CD4-positive, alpha-beta T cell (primary cell): Measurements from ENCODE around the gene SPR. TPM values are rescaled to one million over a fixed set of nuclear protein-coding genes. Genes with fewer than 3 reads are reported as not detected.

Experiments
- ATAC-seq: fragments of 200-7000 bp; cut with Tn5 transposase; one replicate; pipeline ENCODE4 v1.10.0; 2022; ENCODE audit warnings: mild to moderate bottlenecking; ENCODE audit not compliant: poor library complexity
- CTCF ChIA-PET: fragments of 350-600 bp; sonication (Branson Sonifier 250); formaldehyde crosslinking; loops from one replicate; lab custom pipeline; 2021; ENCODE audit warnings: antibody characterized with exemption, inconsistent platforms; lab: Charles Lee
- POLR2A ChIA-PET: fragments of 350-600 bp; sonication (Branson Sonifier 250); formaldehyde crosslinking; loops from one replicate; lab custom pipeline; 2021; ENCODE audit warnings: antibody characterized with exemption, inconsistent platforms; lab: Charles Lee
- DNase-seq, 14 experiments: peaks; one replicate each; pipeline ENCODE4 v3.0.0-alpha.2; 2013 to 2020; ENCODE audit warnings: mixed read lengths in 2 of 14
- H3K27ac ChIP-seq, 2 donors: one replicate each; pipeline versions ENCODE4 v1.5.1 to v1.7.0; 2013; ENCODE audit warnings: low read length in 2 of 2, low read depth in 1 of 2, mild to moderate bottlenecking in 1 of 2
- H3K27me3 ChIP-seq, 2 experiments: 1 replicate in 1 of 2; 2 replicates in 1 of 2; pipeline versions ENCODE4 v1.6.1 to v1.7.0; 2013; ENCODE audit warnings: low read length in 2 of 2, control low read depth in 1 of 2, mild to moderate bottlenecking in 1 of 2, moderate library complexity in 1 of 2; ENCODE audit not compliant: insufficient read depth in 2 of 2, control insufficient read depth in 1 of 2
- H3K36me3 ChIP-seq: one replicate; pipeline ENCODE4 v1.6.1; 2013; ENCODE audit warnings: low read length, control low read depth; ENCODE audit not compliant: insufficient read depth
- H3K4me1 ChIP-seq: one replicate; pipeline ENCODE4 v1.6.1; 2013; ENCODE audit warnings: low read length, control low read depth; ENCODE audit not compliant: insufficient read depth
- H3K4me3 ChIP-seq: one replicate; pipeline ENCODE4 v1.5.1; 2013; ENCODE audit warnings: mild to moderate bottlenecking, low read length, moderate library complexity
- H3K9me3 ChIP-seq, 2 experiments: 1 replicate in 1 of 2; 2 replicates in 1 of 2; pipeline versions ENCODE4 v1.6.1 to v1.7.0; 2013; ENCODE audit warnings: low read length in 2 of 2, mild to moderate bottlenecking in 2 of 2, control low read depth in 1 of 2, moderate library complexity in 1 of 2; ENCODE audit not compliant: control insufficient read depth in 1 of 2, insufficient read depth in 1 of 2
- H3K27ac Mint-ChIP-seq: one replicate; pipeline ENCODE4 v1.8.0; 2020; ENCODE audit warnings: mixed read lengths
- H3K27me3 Mint-ChIP-seq: one replicate; pipeline ENCODE4 v1.8.0; 2021; ENCODE audit warnings: mixed read lengths
- H3K36me3 Mint-ChIP-seq: one replicate; pipeline ENCODE4 v1.8.0; 2021; ENCODE audit warnings: low read depth, mixed read lengths
- H3K4me1 Mint-ChIP-seq: one replicate; pipeline ENCODE4 v1.8.0; 2021; ENCODE audit warnings: low read depth, mixed read lengths
- H3K4me3 Mint-ChIP-seq: one replicate; pipeline ENCODE4 v1.8.0; 2020; ENCODE audit warnings: mild to moderate bottlenecking, mixed read lengths
- H3K9me3 Mint-ChIP-seq: one replicate; pipeline ENCODE4 v1.8.0; 2020; ENCODE audit warnings: mixed read lengths
- CTCF ChIP-seq: fragments of 200-600 bp; IDR thresholded peaks from one replicate; pipeline ENCODE4 v1.8.0; 2022; ENCODE audit warnings: antibody characterized with exemption, mild to moderate bottlenecking
- intact Hi-C, 2 experiments: fragments of 100-400 bp; cut with DNase I in 1 of 2; cut with micrococcal nuclease in 1 of 2; formaldehyde crosslinking; loops; one replicate each; pipeline versions ENCODE4 v1.15.1 to v1.9.0; 2023 to 2025; cut with DNase I, micrococcal nuclease
- total RNA-seq, 174 experiments: library from RNA in 2 of 174; stranded (reverse) in 2 of 174; gene quantifications; one replicate each; pipeline ENCODE4 v1.2.3 and lab custom pipeline; 2021 to 2026

The SPR gene
- total RNA-seq, 2 experiments from 2014 or later, result not detected

DNA sequence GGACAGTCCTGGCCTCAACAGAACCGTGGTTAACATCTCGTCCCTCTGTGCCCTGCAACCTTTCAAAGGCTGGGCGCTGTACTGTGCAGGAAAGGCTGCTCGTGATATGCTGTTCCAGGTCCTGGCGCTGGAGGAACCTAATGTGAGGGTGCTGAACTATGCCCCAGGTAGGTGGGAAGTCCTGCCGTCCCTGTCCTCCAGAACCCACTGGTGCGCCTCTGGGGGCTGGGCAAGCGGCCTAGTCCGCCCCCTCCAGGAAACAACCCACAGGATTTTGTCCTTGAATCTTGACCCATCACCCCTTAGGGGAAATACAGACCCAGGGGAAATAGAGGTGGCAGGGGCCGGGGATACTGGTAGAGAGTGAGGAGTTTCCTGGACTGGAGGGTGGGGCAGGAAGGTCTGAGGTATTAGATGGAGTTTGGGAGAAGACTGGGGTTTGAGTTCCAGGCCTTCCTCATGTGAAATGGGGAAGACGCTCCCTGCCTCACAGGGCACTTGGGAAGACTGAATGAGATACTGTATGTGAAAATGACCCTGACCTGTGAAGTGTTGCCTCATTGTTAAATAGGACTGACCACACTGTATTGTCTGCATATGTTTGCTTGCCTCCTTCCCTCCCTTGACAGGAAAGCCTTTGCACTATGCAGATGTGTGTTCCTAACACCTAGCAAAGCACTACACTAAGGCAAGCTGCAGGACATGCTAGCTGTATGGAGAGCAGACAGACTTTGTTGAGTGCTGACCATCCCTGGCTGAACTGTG lies 1.4 kb downstream of the SPR start:
- Histone ChIP-seq H3K27me3 (peaks cover 58 to 76% of the 10 kb centered on the region in 2 experiments), H3K4me1 (peaks cover 12% of the 10 kb centered on the region), H3K36me3 (no peaks in the 10 kb centered on the region), H3K4me3 (no peak overlapping the region), H3K27ac (no peak overlapping the region), H3K9me3 (no peaks in the 10 kb centered on the region)
- TF ChIP-seq CTCF, result no peak
- POLR2A ChIA-PET, result no interaction called here
- DNase-seq (no peak), ATAC-seq (no peak)
- Mint-ChIP-seq H3K36me3 (no peaks in the 10 kb centered on the region), H3K27me3 (peaks cover 85% of the 10 kb centered on the region), H3K9me3 (no peaks in the 10 kb centered on the region), H3K27ac (no peak overlapping the region), H3K4me3 (peak overlapping the region; percentile 52), H3K4me1 (peaks cover 7% of the 10 kb centered on the region)
- CTCF ChIA-PET, result no interaction called here
- intact Hi-C loops, result no loop called here

- no peak overlapping the region for H3K27ac Mint-ChIP-seq
- no peak for TF ChIP-seq CTCF
- no peaks in the 10 kb centered on the region for H3K36me3 Mint-ChIP-seq
These were observed 2.8 kb downstream of the SPR start for GRCh38 chr2:72889991-72890390.

GRCh38 chr2:72891091-72891818 lies 4.0 kb downstream of the SPR start:
- Histone ChIP-seq H3K27ac (no peak overlapping the region), H3K4me3 (no peak overlapping the region), H3K4me1 (peaks cover 12% of the 10 kb centered on the region), H3K36me3 (no peaks in the 10 kb centered on the region), H3K9me3 (peaks cover 0 to 4% of the 10 kb centered on the region in 2 experiments), H3K27me3 (peaks cover 57 to 69% of the 10 kb centered on the region in 2 experiments)
- Mint-ChIP-seq H3K27me3 (peaks cover 88% of the 10 kb centered on the region), H3K9me3 (no peaks in the 10 kb centered on the region), H3K27ac (no peak overlapping the region), H3K36me3 (no peaks in the 10 kb centered on the region), H3K4me1 (peaks cover 7% of the 10 kb centered on the region), H3K4me3 (no peak overlapping the region)
- ATAC-seq (no peak), DNase-seq (peak in 2 of 14 experiments; percentile 38 to 45)
- ChIA-PET CTCF (no interaction called here), POLR2A (no interaction called here)
- intact Hi-C loops, result loop anchor here (5.0 kb wide), 3 partner anchors 86 to 286 kb away; no protein-coding TSS in a partner anchor
- TF ChIP-seq CTCF, result no peak

More at GRCh38 chr2:72889991-72890390, 2.8 kb downstream of the SPR start:
- intact Hi-C loops, result loop anchor here (5.0 kb wide), 3 partner anchors 87 to 287 kb away; no protein-coding TSS in a partner anchor
- CTCF ChIA-PET, result no interaction called here
- Histone ChIP-seq H3K27me3 (peaks cover 63 to 77% of the 10 kb centered on the region in 2 experiments), H3K27ac (no peak overlapping the region), H3K36me3 (no peaks in the 10 kb centered on the region), H3K4me3 (no peak overlapping the region), H3K9me3 (no peaks in the 10 kb centered on the region), H3K4me1 (peaks cover 12% of the 10 kb centered on the region)
- Mint-ChIP-seq H3K9me3 (no peaks in the 10 kb centered on the region), H3K4me1 (peaks cover 7% of the 10 kb centered on the region), H3K4me3 (no peak overlapping the region), H3K27me3 (peaks cover 91% of the 10 kb centered on the region)
- ATAC-seq, result no peak
- POLR2A ChIA-PET, result no interaction called here
- no peak for DNase-seq
